K562 (cell line): ENCODE data around the gene PUDP. TPM values are rescaled to one million over a fixed set of nuclear protein-coding genes. Genes with fewer than 3 reads are reported as not detected.
A peak's percentile ranks its signal among the peaks of the same experiment; 100 is the strongest.

Experiments used
- BHLHE40 ChIP-seq: IDR thresholded peaks from 2 replicates; pipeline ENCODE4 v1.6.1; 2011; ENCODE audit warnings: low read length, improper control_type of control experiment
- CBX2 ChIP-seq: fragments of 200-600 bp; sonication (generic); IDR thresholded peaks from one replicate; pipeline ENCODE4 v1.6.1; 2012; ENCODE audit warnings: mild to moderate bottlenecking, low read length, inconsistent platforms; ENCODE audit not compliant: insufficient read depth, poor library complexity, severe bottlenecking
- CC2D1A ChIP-seq: fragments of 450-650 bp; IDR thresholded peaks from 2 replicates; pipeline ENCODE4 v1.6.1; 2017; ENCODE audit warnings: mild to moderate bottlenecking
- ELF4 ChIP-seq: fragments of 450-650 bp; formaldehyde crosslinking; IDR thresholded peaks from 2 replicates; pipeline ENCODE4 v1.4.0; 2022; ENCODE audit warnings: missing genetic modification characterization
- ESRRA ChIP-seq: fragments of 450-650 bp; IDR thresholded peaks from 2 replicates; pipeline ENCODE4 v1.6.1; 2014; ENCODE audit warnings: low read depth, mild to moderate bottlenecking, moderate library complexity, borderline replicate concordance
- FOSL1 ChIP-seq: fragments of 200-800 bp; sonication (Bioruptor generic); conservative IDR thresholded peaks from 2 replicates; pipeline ENCODE4 v1.6.1; 2016; ENCODE audit warnings: missing genetic modification characterization, missing compliant biosample characterization
- GABPB2 ChIP-seq: fragments of 250-450 bp; sonication (Bioruptor Pico); conservative IDR thresholded peaks from 2 replicates; pipeline ENCODE4 v1.5.1; 2021; ENCODE audit warnings: mild to moderate bottlenecking
- HEY1 ChIP-seq: fragments of 250-450 bp; sonication (Bioruptor Pico); IDR thresholded peaks from 2 replicates; pipeline ENCODE4 v1.5.0; 2020; ENCODE audit warnings: mild to moderate bottlenecking, moderate library complexity, borderline replicate concordance
- JUN ChIP-seq, 2 experiments: sonication (generic) in 1 of 2; formaldehyde crosslinking in 1 of 2; IDR thresholded peaks; 2 replicates each; pipeline versions ENCODE4 v1.6.1 to v1.8.0; 2012 to 2022; ENCODE audit warnings: borderline replicate concordance in 2 of 2, mild to moderate bottlenecking in 2 of 2, improper control_type of control experiment in 1 of 2, low read depth in 1 of 2, low read length in 1 of 2, missing genetic modification reagents in 1 of 2
- JUND ChIP-seq, 2 experiments: IDR thresholded peaks; 2 replicates in 1 of 2; 3 replicates in 1 of 2; pipeline ENCODE4 v1.6.1; 2011; ENCODE audit warnings: borderline replicate concordance in 2 of 2, low read depth in 2 of 2, low read length in 2 of 2, improper control_type of control experiment in 1 of 2, missing biosample characterization in 1 of 2, missing genetic modification characterization in 1 of 2, missing genetic modification reagents in 1 of 2
- NFE2L1 ChIP-seq: fragments of 450-650 bp; IDR thresholded peaks from 2 replicates; pipeline ENCODE4 v1.6.1; 2016; ENCODE audit warnings: missing genetic modification characterization, low read depth, mild to moderate bottlenecking, missing compliant biosample characterization, moderate library complexity, borderline replicate concordance
- NFIC ChIP-seq: fragments of 450-650 bp; IDR thresholded peaks from 2 replicates; pipeline ENCODE4 v1.6.1; 2017; ENCODE audit warnings: mild to moderate bottlenecking, inconsistent platforms
- NRF1 ChIP-seq, 2 experiments: fragments of 450-650 bp; IDR thresholded peaks in 1 of 2; conservative IDR thresholded peaks in 1 of 2; 2 replicates each; pipeline ENCODE4 v1.6.1; 2014; ENCODE audit warnings: mild to moderate bottlenecking in 2 of 2
- RAD21 ChIP-seq, 2 experiments: fragments of 250-450 bp in 1 of 2; fragments of 450-650 bp in 1 of 2; sonication (Bioruptor Pico) in 1 of 2; formaldehyde crosslinking in 1 of 2; IDR thresholded peaks in 1 of 2; conservative IDR thresholded peaks in 1 of 2; 2 replicates each; pipeline versions ENCODE4 v1.4.0 to v1.8.0; 2020 to 2022; ENCODE audit warnings: mild to moderate bottlenecking in 2 of 2, moderate library complexity in 1 of 2
- RBBP5 ChIP-seq: fragments of 200-600 bp; sonication (generic); IDR thresholded peaks from 2 replicates; pipeline ENCODE4 v1.6.1; 2012; ENCODE audit warnings: borderline replicate concordance, mild to moderate bottlenecking, low read length, control low read depth, inconsistent platforms; ENCODE audit not compliant: insufficient read depth, poor library complexity, severe bottlenecking
- RBM39 ChIP-seq: fragments of 200-400 bp; formaldehyde crosslinking; optimal IDR thresholded peaks from 2 replicates; pipeline ENCODE3; 2018; ENCODE audit warnings: low read depth, low read length
- TOE1 ChIP-seq, 2 experiments: fragments of 450-650 bp in 1 of 2; sonication (generic) in 1 of 2; formaldehyde crosslinking in 1 of 2; IDR thresholded peaks; 2 replicates each; pipeline versions ENCODE4 v1.7.1 to v1.8.0; 2016 to 2022; ENCODE audit warnings: borderline replicate concordance in 2 of 2, mild to moderate bottlenecking in 2 of 2, antibody characterized with exemption in 1 of 2, inconsistent platforms in 1 of 2, low read depth in 1 of 2, missing genetic modification reagents in 1 of 2, moderate library complexity in 1 of 2
- ZNF589 ChIP-seq: fragments of 200-800 bp; sonication (Bioruptor generic); IDR thresholded peaks from 2 replicates; pipeline ENCODE4 v1.6.1; 2016; ENCODE audit warnings: low read depth, missing genetic modification characterization, missing compliant biosample characterization
- ZNF778 ChIP-seq: fragments of 450-650 bp; formaldehyde crosslinking; IDR thresholded peaks from 2 replicates; pipeline ENCODE4 v1.4.0; 2020; ENCODE audit warnings: mild to moderate bottlenecking, moderate library complexity
- polyA plus RNA-seq, 8 experiments: library from polyadenylated mRNA; depleted of rRNA in 4 of 8; stranded (reverse) in 5 of 8; unstranded in 3 of 8; fragments of >200 nt; fragmentation: Nextera tagmentation in 2 of 8; fragmentation: Illumina TruSeq in 1 of 8; extraction: Ambion mirVana in 2 of 8; extraction: Trizol in 1 of 8; gene quantifications; 2 replicates each; pipeline versions ENCODE4 v1.2.1 to v1.2.3, GENCODE V29; 2011 to 2014; ENCODE audit warnings: inconsistent platforms in 1 of 8, missing spikeins in 1 of 8
- total RNA-seq, 7 experiments: library from RNA; depleted of rRNA in 6 of 7; stranded (reverse); fragments of >200 nt in 6 of 7; fragmentation: Illumina TruSeq in 2 of 7; extraction: Trizol in 2 of 7; gene quantifications; 2 replicates each; pipeline versions ENCODE4 v1.2.1 to v1.2.3, GENCODE V29; 2011 to 2021; ENCODE audit warnings: low replicate concordance in 1 of 7
- TF ChIP-seq, protein P1 (sequence below): sonication (generic); formaldehyde crosslinking; IDR thresholded peaks from 2 replicates; pipeline ENCODE4 v1.8.0; 2022; ENCODE audit warnings: missing genetic modification reagents, mild to moderate bottlenecking, borderline replicate concordance
- TF ChIP-seq, protein P2 (sequence below): fragments of 450-650 bp; IDR thresholded peaks from 2 replicates; pipeline ENCODE4 v1.6.1; 2016; ENCODE audit warnings: borderline replicate concordance
- TF ChIP-seq, protein P3 (sequence below): fragments of 250-450 bp; sonication (Bioruptor Pico); IDR thresholded peaks from 2 replicates; pipeline ENCODE4 v1.4.0; 2020; ENCODE audit warnings: mild to moderate bottlenecking

PUDP gene
- total and polyA plus RNA-seq, 9 of the 15 experiments (the other 6 are each of a cell fraction or from before 2014, with no cell fraction given): 13.6 to 63.0 (median 29.2) TPM

DNA sequence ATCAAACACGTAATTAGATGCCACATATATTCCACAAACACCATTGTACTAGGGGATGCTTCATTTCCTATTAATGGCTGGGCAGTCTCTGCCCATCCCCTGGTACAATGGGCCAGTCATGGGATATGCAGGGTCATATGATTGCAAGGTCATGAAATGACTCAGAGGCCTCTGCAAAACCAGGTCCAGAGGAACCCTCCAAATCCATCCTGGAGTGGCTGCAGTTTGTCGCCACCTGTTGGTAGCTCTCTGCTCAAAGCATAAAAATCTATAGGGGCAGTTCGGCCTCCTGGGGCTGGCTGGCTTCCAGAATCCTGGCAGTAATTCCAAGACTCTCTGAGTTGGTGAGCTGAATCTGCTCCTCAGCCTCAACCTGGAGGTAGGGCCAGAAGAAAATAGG lies 22.9 kb upstream of the PUDP start (continued):
- TF ChIP-seq, protein P1, sequence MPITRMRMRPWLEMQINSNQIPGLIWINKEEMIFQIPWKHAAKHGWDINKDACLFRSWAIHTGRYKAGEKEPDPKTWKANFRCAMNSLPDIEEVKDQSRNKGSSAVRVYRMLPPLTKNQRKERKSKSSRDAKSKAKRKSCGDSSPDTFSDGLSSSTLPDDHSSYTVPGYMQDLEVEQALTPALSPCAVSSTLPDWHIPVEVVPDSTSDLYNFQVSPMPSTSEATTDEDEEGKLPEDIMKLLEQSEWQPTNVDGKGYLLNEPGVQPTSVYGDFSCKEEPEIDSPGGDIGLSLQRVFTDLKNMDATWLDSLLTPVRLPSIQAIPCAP (CRISPR knock-in tag): no peak
- TF ChIP-seq, protein P2, sequence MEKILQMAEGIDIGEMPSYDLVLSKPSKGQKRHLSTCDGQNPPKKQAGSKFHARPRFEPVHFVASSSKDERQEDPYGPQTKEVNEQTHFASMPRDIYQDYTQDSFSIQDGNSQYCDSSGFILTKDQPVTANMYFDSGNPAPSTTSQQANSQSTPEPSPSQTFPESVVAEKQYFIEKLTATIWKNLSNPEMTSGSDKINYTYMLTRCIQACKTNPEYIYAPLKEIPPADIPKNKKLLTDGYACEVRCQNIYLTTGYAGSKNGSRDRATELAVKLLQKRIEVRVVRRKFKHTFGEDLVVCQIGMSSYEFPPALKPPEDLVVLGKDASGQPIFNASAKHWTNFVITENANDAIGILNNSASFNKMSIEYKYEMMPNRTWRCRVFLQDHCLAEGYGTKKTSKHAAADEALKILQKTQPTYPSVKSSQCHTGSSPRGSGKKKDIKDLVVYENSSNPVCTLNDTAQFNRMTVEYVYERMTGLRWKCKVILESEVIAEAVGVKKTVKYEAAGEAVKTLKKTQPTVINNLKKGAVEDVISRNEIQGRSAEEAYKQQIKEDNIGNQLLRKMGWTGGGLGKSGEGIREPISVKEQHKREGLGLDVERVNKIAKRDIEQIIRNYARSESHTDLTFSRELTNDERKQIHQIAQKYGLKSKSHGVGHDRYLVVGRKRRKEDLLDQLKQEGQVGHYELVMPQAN: no peak
- TF ChIP-seq, protein P3, sequence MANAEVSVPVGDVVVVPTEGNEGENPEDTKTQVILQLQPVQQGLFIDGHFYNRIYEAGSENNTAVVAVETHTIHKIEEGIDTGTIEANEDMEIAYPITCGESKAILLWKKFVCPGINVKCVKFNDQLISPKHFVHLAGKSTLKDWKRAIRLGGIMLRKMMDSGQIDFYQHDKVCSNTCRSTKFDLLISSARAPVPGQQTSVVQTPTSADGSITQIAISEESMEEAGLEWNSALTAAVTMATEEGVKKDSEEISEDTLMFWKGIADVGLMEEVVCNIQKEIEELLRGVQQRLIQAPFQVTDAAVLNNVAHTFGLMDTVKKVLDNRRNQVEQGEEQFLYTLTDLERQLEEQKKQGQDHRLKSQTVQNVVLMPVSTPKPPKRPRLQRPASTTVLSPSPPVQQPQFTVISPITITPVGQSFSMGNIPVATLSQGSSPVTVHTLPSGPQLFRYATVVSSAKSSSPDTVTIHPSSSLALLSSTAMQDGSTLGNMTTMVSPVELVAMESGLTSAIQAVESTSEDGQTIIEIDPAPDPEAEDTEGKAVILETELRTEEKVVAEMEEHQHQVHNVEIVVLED (CRISPR knock-in tag): no peak
- TF ChIP-seq JUND (IDR thresholded peaks at IDR 0.05; ENCODE audit: borderline replicate concordance, low read depth, low read length) (peak; percentile 74), JUND (tag; IDR thresholded peaks at IDR 0.05; ENCODE audit: borderline replicate concordance, low read depth, low read length) (peak; percentile 38; the same call in 1 of the 3 replicates), NRF1 (conservative IDR thresholded peaks at IDR 0.05 in 1 of 2, IDR thresholded peaks at IDR 0.05 in 1 of 2) (no peak), BHLHE40 (no peak), CC2D1A (0 out of 2 replicates have a peak, but pooled peaks have one; percentile 33), RAD21 (CRISPR knock-in tag; conservative IDR thresholded peaks at IDR 0.05 in 1 of 2, IDR thresholded peaks at IDR 0.05 in 1 of 2) (peak; percentile 21 to 55; a peak in 2 of 4 replicates), NFIC (peak; percentile 48; the same call in 1 of the 2 replicates), ZNF589 (CRISPR knock-in tag) (no peak), ZNF778 (CRISPR knock-in tag) (no peak), RBBP5 (no peak), TOE1 (IDR thresholded peaks at IDR 0.05; ENCODE audit: borderline replicate concordance) (peak; percentile 60; the same call in 1 of the 2 replicates), TOE1 (CRISPR knock-in tag; IDR thresholded peaks at IDR 0.05; ENCODE audit: borderline replicate concordance, low read depth) (no peak), NFE2L1 (tag) (no peak), JUN (IDR thresholded peaks at IDR 0.05; ENCODE audit: borderline replicate concordance, low read depth, low read length) (peak; percentile 58; the same call in 1 of the 2 replicates), JUN (CRISPR knock-in tag; IDR thresholded peaks at IDR 0.05; ENCODE audit: borderline replicate concordance) (no peak), RBM39 (no peak), GABPB2 (no peak), HEY1 (CRISPR knock-in tag) (no peak), CBX2 (no peak), FOSL1 (tag) (peak; percentile 58), ESRRA (peak; percentile 89), ELF4 (CRISPR knock-in tag) (no peak)
